Astrocyte (in vitro differentiated cells and primary cell): ENCODE measurements around the gene CHD5.

Experiments used
- CTCF ChIP-seq: IDR thresholded peaks from 2 replicates; pipeline ENCODE4 v1.5.1; 2011; ENCODE audit warnings: low read depth, mild to moderate bottlenecking, inconsistent platforms, low read length, moderate library complexity; ENCODE audit not compliant: insufficient read depth
- EZH2 ChIP-seq: IDR thresholded peaks from 2 replicates; pipeline ENCODE4 v1.6.1; 2012; ENCODE audit warnings: mild to moderate bottlenecking, low read length, inconsistent platforms; ENCODE audit not compliant: insufficient read depth

GRCh38 chr1:6178751-6179563 is 1.2 kb downstream of the CHD5 start:
- TF ChIP-seq CTCF (no peak), EZH2 (peak; percentile 98)
